GM12875 (cell line): ENCODE measurements around the gene KRTAP5-3.
"Not testable (repeated sequence)": the region's sequence is repeated elsewhere in the genome, so short reads cannot be mapped to it uniquely, and the experiment has no call there.

ENCODE experiments used
- H3K4me3 ChIP-seq: one replicate; pipeline ENCODE4 v1.5.1; 2011; ENCODE audit warnings: low read depth, low read length, control low read depth
- TF ChIP-seq, protein P1 (sequence below): IDR thresholded peaks from 2 replicates; pipeline ENCODE4 v1.5.1; 2011; ENCODE audit warnings: low read depth, mild to moderate bottlenecking, control low read depth, inconsistent platforms, low read length, moderate library complexity, borderline replicate concordance; ENCODE audit not compliant: insufficient read depth

Gene KRTAP5-3

DNA sequence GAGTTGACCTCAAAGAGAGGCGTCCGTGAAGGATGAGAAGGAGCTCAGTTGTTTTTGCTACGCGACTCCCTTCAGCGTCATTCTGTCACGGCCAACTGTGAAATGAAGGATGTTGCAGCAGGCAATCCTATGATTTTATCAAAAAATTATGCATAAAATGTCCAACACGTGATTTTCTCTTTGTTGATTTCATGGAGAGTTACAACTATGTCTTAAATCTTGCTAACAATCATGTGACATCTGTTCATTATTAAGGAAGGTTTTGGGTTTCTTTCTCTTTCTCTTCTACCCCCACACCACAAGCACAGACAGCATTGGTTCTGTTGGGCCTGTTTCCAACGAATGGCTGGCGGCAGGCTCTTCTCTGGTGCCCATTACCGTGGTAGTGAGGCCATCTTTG lies 10.0 kb upstream of the KRTAP5-3 start:
- no peak overlapping the region for H3K4me3 ChIP-seq
- TF ChIP-seq, protein P1, sequence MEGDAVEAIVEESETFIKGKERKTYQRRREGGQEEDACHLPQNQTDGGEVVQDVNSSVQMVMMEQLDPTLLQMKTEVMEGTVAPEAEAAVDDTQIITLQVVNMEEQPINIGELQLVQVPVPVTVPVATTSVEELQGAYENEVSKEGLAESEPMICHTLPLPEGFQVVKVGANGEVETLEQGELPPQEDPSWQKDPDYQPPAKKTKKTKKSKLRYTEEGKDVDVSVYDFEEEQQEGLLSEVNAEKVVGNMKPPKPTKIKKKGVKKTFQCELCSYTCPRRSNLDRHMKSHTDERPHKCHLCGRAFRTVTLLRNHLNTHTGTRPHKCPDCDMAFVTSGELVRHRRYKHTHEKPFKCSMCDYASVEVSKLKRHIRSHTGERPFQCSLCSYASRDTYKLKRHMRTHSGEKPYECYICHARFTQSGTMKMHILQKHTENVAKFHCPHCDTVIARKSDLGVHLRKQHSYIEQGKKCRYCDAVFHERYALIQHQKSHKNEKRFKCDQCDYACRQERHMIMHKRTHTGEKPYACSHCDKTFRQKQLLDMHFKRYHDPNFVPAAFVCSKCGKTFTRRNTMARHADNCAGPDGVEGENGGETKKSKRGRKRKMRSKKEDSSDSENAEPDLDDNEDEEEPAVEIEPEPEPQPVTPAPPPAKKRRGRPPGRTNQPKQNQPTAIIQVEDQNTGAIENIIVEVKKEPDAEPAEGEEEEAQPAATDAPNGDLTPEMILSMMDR, result no peak

DNA sequence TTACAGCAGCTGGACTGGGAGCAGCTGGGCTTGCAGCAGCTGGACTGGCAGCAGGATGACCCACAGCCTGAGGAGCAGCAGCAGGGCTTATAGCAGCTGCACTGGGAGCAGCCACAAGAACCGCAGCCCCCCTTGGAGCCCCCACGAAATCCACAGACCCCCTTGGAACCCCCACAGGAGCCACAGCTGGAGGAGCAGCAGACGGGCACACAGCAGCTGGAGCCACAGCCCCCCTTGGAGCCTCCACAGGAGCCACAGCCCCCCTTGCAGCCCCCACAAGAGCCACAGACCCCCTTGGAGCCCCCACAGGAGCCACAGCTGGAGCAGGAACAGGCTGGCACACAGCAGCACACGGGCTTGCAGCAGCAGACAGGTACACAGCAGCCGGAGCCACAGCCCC lies 362 bp downstream of the KRTAP5-3 start:
- H3K4me3 ChIP-seq, result not testable (repeated sequence)

DNA sequence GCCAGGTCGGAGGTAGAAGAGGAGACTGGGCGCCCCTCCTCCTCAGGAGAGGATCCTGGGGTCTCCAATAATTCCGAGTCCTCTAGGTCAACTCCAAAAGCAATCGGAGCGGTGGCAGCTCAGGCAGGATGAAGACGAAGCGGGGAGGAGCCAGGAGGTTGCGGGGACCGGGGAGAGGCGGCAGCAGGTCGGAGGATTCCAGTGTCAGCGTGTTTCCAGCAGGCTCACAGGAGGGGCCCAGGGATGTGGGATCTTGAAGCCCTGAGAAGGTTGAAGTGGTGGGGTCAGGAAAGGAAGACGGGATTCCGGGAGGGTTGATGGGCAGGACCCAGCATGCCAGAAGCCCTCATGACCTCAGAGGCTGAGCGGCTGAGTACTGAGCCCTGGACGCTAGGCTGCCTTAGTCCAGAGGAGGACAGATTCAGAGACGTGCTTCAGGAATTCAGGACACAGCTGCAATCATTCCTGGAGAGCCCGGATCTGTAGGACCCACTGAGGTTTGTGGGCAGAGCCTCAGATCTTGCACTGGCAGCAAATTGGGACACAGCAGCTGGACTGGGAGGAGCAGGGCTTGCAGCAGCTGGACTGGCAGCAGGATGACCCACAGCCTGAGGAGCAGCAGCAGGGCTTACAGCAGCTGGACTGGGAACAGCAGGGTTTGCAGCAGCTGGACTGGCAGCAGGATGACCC lies 962 bp downstream of the KRTAP5-3 start:
- not testable (repeated sequence) for H3K4me3 ChIP-seq

GRCh38 chr11:1605923-1606322 lies 2.3 kb downstream of the KRTAP5-3 start:
- H3K4me3 ChIP-seq, result not testable (repeated sequence)

GRCh38 chr11:1604711-1605110 lies 3.6 kb downstream of the KRTAP5-3 start:
- no peak overlapping the region for H3K4me3 ChIP-seq
- TF ChIP-seq, protein P1, result no peak

DNA sequence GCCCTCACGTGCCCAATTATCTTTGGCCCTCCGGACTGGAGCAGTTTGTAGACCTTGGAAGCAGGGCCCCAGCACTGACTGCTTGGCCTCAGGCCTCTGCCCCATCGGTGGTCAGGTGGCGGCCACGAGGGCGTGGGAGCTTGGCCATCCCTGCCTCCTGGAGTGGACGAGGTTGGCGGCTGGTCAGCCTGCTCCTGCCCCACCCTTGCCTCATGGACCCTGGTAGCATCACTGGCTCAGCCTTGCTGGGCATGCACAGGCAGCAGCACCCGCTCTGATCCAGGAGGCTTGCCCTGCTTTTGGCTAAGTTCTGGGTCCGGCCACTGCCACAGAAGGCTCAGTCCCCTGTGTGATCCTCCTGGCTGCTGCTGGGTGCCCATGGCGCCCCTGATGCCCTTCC lies 4.1 kb downstream of the KRTAP5-3 start:
- H3K4me3 ChIP-seq, result no peak overlapping the region
- TF ChIP-seq, protein P1, result no peak

DNA sequence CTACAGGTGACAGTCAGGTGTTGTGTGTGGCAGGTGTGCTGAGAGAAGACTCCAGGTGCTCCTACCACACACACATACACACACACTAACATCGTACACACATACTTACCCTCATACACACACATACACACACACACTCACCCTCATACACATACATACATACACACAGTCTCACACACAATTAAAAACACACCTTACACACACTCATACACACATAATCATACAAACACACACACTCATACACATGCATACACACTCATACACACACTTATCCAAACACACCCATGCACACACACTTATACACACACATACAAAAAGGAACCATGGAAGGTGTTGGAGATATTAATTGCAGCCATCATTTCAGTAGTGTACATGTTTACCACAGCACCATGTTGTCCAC lies 4.6 kb downstream of the KRTAP5-3 start:
- no peak overlapping the region for H3K4me3 ChIP-seq
- TF ChIP-seq, protein P1, result no peak

- H3K4me3 ChIP-seq, result not testable (repeated sequence)
Measured at GRCh38 chr11:1601663-1602062, 6.6 kb downstream of the KRTAP5-3 start.

DNA sequence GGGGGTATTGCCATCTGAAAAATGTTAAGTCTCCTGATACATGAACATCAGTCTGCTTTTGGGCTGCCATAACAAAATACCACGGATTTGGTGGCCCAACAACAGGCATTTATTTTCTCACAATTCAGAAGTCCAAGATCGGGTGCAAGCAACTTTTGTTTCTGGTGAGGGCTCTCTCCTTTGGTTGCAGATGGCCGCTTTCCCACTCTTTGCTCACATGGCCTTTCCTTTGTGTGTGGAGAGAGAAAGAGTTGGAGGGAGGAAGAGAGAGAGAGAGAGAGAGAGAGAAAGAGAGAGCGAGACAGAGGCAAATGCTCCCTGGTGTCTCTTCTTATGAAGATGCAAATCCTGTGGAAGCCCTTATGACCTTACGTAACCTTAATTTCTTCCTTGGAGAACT lies 7.6 kb downstream of the KRTAP5-3 start:
- no peak overlapping the region for H3K4me3 ChIP-seq
- TF ChIP-seq, protein P1, result no peak
